ENCODE data around the gene NEDD8.
"Not testable (repeated sequence)": the region's sequence is repeated elsewhere in the genome, so short reads cannot be mapped to it uniquely, and the experiment has no call there.

Gene NEDD8

GRCh38 chr14:24246765-24247212 lies 14.6 kb upstream of the NEDD8 start:
- no peak for DNase-seq

- DNase-seq, result not testable (repeated sequence)
Measured at GRCh38 chr14:24245350-24245749, 13.2 kb upstream of the NEDD8 start.

GRCh38 chr14:24243336-24243836 lies 11.2 kb upstream of the NEDD8 start:
- DNase-seq, result peak; percentile 7

- DNase-seq, result peak; percentile 92
Measured at GRCh38 chr14:24241829-24242443, 9.8 kb upstream of the NEDD8 start.

- no peak for DNase-seq
Measured at GRCh38 chr14:24240110-24240918, 8.1 kb upstream of the NEDD8 start.

GRCh38 chr14:24238527-24239037 lies 6.4 kb upstream of the NEDD8 start:
- DNase-seq, result no peak

- no peak for DNase-seq
Measured at GRCh38 chr14:24238123-24238522, 6.0 kb upstream of the NEDD8 start.

GRCh38 chr14:24237463-24237955 lies 5.3 kb upstream of the NEDD8 start:
- no peak for DNase-seq

GRCh38 chr14:24236689-24237462 lies 4.7 kb upstream of the NEDD8 start:
- no peak for DNase-seq

GRCh38 chr14:24235804-24236688 lies 3.9 kb upstream of the NEDD8 start:
- DNase-seq, result no peak

- no peak for DNase-seq
Measured at GRCh38 chr14:24234095-24235005, 2.2 kb upstream of the NEDD8 start.

- no peak for DNase-seq
Measured at GRCh38 chr14:24233538-24233866, 1.3 kb upstream of the NEDD8 start.

- peak; percentile 75 for DNase-seq
Measured at GRCh38 chr14:24232645-24233537, 724 bp upstream of the NEDD8 start, which contains the start of gene GMPR2. Gene GMPR2 (plus strand): TSS chr14:24232929. CDS start chr14:24233254, 325 bp downstream.

- DNase-seq, result no peak
Measured at GRCh38 chr14:24231263-24232120, 675 bp downstream of the NEDD8 start.

GRCh38 chr14:24228902-24229301 lies 3.3 kb downstream of the NEDD8 start:
- no peak for DNase-seq

- DNase-seq, result no peak
Measured at GRCh38 chr14:24226473-24226872, 5.7 kb downstream of the NEDD8 start.

GRCh38 chr14:24224618-24225071 lies 7.5 kb downstream of the NEDD8 start:
- no peak for DNase-seq

GRCh38 chr14:24222987-24223386 lies 9.2 kb downstream of the NEDD8 start:
- DNase-seq, result not testable (repeated sequence)

- no peak for DNase-seq
Measured at GRCh38 chr14:24219521-24219920, 12.6 kb downstream of the NEDD8 start.
